HuH-7 (cell line): ENCODE results near the gene FGF14.

Experiments used
- DNase-seq: peaks from one replicate; pipeline ENCODE4 v3.0.0; 2011; ENCODE audit warnings: low spot score

FGF14 gene

DNA sequence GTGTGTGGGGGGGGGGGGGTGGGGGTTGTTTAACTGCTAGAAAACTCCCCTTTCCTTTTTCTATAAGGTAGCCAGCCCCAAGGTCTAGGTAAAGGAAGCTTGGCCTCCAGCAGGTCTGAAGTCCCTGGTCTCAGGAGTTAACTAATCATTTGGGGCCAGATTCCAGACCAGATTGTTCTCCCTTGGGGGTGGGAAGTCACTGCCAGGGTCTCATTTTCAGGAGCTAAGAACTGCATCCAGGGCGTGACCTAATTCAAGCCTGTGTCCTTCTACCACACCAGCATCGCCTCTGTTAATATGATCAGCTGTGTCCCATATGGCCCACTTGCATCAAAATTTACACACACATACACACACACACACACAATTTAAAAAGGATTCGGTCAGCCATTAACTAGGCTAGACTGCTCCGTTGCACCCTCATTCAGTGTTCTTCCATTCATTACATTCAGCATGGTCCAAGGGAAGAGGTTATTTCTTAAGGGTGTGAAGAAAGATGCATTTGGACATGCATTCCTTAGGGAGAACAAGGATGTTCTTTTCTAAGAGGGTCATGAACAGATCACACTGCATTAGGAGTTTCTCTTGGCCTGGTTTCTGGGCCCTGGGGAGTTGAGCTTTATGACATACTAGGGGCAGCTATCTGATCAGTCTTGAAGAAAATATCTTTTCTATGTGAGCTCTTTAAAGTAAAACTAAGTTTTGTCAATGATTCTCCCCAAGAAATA, 91.0 kb downstream of the FGF14 start:
- DNase-seq = no peak

DNA sequence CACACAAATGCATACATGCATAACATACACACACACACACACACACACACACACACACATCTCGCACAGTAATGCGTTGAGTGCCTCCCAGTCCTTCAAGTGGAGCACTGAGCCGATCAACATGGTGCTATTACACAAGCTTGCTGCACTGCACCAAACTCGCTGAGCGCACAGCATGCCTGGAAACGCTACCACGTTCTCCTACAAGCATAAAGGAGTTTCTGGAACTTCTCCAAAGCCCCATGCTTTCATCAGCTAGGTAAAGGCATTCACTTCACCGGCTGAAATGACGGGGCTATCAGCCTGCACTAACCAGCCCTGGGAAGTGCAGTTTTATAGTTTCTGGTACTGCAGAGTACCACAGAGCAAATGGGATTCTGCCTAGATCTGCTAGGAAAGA, 92.7 kb downstream of the FGF14 start:
- no peak for DNase-seq

DNA sequence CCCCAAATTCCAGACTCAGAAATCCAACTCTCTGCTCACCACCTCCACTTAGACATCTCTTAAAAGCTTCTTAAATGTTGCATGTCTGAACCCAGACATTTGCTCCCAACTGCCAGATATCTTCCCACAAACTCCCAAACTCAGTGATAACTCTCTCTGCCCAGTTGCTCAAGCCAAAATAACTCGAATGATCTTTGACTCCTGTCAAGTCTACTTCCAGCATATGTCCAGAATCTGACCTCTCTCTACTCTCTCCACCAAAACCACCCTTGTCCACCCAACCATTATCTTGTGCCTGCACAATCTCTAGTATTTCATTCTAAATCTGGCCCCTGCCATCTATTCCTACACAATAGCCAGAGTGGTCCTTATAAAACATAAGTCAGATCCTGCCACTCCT, 99.3 kb downstream of the FGF14 start:
- DNase-seq = no peak

DNA sequence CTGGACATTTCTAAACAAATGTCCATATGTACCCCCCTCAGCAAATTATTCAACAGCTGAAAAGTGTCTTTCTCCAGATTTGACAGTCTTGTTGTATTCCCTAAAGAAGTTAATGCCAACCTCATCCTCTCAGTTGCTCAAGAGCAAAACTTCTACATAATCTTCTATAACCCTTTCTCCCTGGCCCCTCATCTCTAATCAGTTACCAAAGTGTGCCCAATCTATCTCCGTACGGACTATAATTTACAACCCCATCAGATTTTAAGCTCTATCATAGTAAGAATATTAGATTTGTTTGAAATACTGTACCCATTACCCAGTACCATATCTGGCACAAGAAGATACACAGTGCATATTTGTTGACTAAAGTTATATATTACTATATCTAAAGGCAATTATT, 101.5 kb downstream of the FGF14 start:
- no peak for DNase-seq

DNA sequence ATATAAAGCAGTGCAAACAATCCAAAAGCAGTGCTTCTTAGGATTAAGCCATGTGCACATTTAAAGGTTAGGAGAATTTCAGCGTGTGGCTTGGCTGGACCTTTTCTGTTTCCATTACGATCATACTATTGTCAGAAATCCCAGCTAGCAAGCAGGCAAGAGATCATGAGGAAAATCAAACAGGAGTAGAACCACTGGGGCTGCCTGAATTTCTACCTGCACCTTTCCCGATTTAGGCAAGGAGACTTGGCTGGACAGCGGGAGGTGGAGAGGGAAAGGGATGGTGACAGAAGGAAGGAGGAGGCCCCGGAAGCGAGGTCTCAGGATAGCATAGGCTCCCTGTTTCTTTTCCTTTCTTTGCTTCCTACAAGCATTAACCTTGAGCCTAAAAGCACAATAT, 102.5 kb downstream of the FGF14 start:
- no peak for DNase-seq

DNA sequence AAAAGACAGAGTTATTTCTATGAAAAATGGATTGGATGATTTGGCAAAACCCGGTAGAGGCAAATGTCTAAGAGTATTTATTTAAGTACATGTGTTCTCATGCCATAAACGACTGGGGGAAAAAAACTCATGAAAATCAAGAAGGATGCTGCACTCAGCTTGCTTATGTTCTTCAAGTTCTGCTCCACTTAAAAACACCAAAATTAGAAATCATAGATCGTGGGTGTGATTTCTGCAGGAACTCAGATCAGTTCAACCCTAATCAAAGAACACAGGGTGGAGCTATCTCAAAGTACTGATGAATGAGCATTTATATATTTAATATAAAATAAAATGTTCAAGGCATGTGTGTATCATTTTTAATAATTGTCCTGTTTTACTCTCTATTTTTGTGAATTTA, 103.8 kb downstream of the FGF14 start:
- DNase-seq = no peak

DNA sequence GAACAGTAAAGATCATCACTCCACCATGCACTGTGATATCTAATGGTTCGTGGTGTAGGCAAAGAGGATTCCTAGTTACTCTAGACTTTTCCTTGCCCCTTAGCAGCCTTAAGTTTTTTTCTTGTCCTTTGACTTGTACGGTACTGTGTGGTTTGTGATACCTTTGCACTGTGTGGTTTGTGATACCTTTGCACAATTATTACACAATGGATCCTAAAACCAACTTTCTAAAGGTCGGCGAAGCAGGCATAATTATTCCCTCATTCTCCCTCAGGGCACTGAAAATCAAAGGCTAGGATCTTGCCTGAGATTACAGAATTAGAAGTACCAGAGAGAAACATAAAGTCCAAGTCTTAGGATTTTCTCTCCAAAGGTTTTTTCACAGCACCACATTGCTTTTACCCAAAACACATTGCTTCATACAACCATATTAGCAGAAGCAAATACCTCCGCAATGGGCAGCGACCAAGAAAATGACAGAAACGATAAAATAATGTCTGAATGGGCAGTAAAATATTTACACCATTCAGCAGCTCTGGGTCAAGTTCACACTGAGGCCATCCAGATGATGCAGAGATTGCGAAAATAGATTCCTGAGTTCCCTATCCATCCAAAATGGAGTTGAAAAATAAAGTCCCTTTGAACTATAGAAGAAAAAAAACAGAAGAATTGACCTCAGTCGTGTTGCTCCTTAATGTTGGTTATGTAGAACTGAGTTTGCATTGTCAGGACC, 106.4 kb downstream of the FGF14 start:
- DNase-seq = no peak

DNA sequence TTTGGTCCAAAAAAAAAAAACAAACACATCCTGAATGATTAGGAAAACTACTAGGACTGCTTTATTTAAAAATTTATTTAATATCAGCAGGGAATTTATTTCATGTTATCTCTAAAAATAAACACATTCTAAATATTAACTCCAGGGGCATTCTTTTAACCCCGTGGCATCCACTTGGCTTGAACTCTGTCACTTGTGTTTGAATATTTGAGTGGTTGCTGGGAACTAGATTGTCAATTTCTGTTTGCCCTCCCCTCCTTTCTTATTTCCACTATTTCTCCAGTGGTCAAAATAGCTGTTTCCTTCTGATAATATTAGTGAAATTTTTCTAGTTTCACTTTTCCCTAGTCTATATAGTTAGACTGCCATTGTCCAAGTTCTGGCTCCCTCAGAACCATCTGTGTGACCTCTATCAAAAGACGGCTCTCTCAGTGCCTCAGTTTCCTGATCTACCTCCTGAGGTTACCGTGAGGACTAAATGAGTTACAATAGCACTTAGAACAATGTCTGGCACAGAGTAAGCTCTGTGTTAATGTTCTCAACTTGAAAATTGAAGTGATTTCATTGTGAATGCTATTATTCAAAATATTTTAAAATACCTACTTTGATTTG, 107.3 kb downstream of the FGF14 start:
- no peak for DNase-seq

DNA sequence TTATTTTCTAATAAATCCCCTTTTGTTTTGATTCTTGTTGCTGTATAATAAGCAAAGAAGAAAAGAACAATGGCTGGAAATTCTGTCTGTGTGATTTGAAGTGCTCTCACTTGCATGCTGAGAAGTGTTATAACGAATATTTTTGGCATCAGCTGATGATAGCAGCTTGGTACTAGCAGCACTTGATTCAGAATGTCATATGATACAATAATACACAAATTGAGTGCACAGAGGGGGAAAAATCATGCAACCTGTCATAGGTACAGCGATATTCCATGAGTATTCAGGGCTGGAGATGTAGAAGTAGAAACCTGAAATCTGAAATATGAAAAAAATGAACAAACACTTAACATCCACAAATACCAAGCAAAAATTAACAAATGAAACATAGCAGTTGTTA, 108.1 kb downstream of the FGF14 start:
- no peak for DNase-seq

DNA sequence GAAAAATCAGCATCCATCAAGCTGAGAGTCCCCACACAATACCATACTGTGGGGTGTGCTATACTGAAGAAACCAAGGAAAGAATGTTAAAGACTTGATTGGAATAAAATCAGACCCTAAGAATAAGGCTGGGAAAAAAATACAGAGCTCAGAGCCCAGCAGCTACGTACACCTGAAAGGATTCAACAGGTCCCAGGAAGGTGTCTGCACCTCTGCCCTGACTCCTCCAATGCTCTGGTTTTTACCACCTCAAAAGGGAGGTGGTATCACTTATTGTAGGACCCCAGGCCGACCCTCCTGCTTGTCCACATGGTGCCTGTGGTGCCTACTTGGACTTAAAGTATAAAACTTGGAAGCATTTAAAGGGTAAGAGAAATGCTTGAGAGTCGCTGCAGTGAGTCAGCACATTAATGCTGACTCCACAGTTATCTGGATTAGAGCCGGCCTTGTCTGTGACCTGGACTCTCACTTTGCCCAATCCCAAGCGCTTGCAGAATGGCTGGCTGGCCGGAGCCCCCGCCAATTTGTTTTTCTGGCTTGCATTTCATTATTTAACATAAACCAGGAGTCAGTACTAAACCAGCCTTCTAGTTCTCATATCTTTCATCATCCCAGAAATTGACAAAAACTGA, 110.1 kb downstream of the FGF14 start:
- DNase-seq = no peak

DNA sequence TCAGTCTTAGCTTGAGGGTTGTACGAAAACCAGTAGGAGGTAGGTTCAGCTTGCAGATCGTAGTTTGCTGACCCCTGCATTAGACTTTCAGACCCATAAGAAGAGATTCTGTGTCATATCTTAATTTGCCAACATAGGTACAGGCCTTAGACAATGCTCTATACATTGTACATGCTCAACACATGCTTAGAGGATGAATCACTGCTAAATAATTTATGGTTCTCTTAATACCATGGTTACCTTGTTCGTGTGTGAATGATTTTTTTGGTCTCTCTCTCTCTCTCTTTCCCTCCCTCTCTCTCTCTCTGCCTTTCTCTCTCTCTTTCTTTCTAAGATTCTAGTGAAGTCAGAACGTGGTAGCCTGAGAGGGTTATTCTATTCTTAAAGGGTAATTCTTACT, 112.2 kb downstream of the FGF14 start:
- DNase-seq = no peak

DNA sequence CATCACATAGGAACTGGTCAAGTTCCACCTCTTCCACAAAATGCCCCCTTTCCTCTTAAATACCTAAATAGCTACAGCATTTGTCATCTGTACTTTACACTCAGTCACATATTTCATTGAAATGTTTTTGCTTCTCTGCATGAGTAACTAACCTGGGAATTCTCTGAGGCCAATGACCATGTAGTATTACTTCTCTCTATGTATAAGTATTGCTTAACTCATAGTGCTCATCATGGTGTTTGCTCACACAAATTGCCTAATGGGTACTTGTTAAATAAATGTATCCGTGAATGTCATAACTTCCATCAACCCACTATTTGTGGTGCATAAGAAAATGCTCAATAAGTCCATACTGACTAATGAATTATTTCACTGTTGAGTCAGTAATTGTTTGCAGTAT, 115.5 kb downstream of the FGF14 start:
- DNase-seq = no peak

DNA sequence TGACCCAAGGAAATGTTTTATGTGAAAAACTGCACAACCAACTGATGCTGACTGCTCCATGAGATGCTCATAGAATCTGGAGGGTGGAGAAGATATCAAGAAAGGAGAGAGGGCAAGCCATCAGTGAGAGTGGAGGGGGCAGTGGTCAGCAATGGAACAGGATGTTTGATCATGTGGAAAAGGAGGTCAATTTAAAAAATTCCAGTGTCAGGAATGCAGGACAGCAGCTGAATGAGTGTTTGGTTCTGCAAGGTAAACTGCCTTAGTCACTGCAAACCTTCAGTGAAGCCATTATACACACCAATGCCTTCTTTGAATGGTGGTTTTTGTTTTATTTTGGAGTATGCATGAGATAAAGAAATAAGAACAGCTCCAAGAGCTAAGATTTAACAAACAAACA, 121.5 kb downstream of the FGF14 start:
- no peak for DNase-seq

DNA sequence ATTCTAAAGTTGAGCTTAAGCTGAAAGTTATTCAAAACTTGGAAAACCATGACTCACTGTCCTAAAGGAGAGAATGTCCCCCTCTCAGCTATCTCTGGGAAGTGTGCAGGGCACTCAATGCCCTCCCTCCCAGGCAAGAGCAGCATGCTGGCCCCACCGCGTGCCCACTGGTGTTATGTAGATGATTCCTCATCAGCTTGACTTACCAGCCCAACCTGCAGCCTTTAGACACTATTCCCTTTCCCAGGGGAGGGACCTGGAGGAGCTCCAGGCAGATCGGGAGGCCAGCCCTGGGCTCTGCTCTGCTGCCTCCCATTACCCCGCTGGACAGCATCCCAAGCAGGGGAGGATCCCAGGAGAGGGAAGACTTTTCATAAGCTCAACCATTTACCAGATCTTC, 124.6 kb downstream of the FGF14 start:
- no peak for DNase-seq

DNA sequence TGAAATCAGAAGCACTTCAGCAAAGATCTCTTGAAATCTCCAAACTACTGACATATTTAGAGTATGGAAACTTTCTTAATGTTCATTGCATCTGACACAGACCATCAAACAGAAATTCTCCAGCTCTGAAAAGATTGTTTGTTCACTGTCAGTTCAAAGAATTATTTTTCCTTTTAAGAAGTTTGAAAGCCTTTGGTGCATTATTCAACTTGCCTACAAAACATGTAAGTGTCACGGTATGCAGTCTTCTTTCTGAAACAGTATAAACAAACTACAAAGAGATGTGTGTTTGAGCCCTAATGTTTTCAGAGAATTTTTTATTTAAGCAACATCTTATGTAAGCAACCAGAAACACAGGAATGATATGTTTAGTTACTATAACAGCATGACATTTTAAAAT, 125.4 kb downstream of the FGF14 start:
- no peak for DNase-seq

DNA sequence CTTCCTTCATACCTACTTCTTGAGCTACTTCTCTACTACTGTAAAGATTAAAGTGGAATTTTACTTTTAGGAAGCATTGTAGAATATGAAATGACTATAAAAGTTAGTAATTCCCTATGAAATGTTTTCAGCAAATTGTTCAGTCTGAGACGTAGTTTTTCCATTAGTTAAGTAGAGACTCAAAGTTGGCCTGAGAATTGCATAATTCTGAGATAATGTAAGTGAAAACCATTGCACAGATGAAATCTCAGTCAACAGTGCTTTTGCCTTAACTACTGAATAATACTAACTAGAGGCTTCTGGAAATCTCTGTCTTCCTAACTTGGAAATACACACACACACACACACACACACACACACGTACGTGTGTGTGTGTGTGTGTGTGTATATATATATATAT, 125.9 kb downstream of the FGF14 start:
- no peak for DNase-seq

DNA sequence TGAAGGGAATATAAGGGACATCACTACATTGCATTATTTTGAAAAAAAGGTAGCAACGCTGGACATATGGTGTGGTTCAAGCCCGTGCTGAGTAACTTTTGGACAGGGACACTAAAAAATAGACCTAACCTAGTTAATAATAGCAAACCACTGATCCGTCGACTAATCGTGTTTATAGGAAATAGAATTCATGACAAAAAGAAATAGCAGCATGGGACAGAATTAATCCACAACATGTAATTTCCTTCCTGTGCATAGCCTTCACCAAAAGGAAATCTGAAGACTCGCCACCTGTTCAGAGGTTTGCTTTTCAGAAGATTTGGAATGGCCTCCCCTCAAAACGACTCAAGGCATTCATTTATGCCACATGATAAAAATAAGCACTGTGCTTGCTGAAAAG, 128.7 kb downstream of the FGF14 start:
- DNase-seq = no peak

DNA sequence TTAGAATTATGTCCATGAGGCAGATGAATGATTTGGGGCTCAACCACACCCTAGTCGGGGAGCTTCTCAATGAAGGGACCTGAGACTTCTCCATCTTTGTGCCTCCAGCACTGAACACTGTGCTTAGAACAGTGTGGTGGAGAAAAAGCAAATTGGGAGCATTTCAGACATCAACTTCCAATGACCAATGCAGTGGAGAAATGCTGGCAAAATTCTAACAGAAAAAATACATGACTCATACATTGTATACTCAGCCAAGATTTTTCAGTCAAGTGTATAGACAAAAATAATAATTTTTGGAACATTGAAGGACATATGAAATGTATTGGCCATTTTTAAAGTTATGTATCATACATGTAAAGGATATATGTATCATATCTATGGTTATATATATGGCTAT, 134.7 kb downstream of the FGF14 start:
- no peak for DNase-seq

DNA sequence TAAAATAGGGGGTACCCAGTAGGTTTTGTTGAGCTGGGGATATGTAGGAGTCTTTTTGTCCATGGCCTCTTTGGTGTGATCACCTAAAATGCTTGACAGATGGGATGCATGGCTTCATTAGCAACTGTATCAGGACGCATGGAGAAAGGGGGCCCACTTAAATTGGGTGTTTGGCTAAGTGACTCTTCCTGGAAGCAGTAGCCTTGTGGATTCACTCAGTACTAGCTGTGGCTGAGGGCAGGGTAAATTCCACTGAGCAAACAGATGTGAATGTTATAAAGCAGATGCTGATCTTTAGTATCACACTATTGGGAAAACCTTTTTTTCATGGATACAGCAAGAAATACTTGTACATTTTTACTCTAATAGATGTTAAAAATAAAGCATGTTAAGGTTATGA, 140.0 kb downstream of the FGF14 start:
- no peak for DNase-seq

DNA sequence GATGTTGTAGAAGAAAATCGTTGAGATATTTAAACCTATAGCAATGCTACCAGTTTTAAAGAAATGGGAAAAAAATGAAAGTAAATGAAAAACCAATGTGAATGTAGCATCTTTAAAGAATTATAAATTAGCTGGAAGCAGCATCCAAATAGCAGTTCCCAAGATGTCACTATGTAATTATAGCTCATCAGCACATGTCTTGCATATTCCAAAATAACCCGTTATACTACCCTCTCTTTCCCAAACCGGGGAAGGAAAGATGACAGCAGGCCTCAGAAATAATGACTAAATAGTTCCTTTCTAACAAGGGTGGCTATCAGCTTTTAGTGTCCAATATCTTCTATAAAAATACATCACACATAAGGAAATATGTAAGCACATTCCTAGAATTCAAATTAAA, 140.5 kb downstream of the FGF14 start:
- DNase-seq = no peak

DNA sequence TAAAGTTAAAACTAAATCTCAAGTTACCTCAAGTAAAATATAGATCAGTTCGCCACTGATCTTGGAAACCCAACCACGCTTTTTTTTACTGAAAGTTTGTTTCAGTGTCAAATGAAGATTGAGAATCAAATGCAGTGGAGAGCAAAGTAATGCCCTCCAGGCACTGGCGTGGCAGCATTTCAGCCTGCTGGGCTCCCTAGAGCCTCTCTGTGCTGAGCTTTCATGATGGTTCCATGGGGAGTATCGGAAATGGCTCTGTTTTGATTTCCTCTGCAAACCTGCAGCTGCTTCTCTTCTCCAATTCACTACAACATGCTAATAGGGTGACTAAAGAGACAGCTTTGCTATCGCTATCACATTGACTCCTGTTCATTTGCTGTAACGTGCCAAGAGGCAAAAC, 141.6 kb downstream of the FGF14 start:
- DNase-seq = no peak

DNA sequence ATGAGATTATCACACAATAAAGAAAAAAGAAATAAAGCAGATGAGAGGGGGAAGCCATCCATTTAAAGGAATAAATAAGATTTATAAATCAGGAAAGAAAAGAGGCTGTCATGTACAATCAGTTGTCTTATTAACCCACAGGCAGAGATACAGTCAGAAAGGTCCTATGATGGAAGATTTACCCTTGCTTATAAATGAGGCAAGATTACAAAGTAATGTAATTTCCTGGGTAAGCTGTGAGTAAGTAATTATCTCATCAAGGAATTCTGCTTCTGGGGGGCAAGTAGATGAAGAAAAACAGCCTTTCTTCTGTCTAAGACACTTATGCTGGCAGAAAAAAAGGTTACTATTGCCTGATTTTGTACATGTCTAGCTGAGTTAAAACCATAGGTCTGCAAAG, 146.4 kb downstream of the FGF14 start:
- DNase-seq = no peak

DNA sequence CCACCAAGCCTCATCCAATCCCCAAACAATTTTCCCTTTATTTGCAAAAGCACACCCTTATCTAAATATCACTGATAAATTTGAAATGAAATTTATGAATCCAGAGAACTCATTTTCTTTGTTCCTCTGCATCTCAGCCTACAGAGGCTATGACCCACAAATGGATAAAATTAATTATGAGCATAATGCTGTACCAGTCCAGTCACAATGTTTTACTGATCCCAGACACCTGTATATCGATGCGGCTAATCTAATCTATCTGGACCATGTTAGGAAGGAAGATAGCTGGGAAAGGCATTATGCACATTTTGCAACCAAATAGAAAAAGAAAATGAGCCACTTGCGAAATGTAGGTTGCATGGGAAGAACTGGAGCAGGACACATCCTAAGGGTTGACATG, 150.0 kb downstream of the FGF14 start:
- DNase-seq = no peak
